A204.1 (cell line): ENCODE results near the gene CTIF.

Source experiments
- FAIRE-seq: peaks from 2 replicates; lab custom pipeline; 2012; peaks lifted over from hg19 to GRCh38; lab: Jason Lieb, UNC

The CTIF gene

DNA sequence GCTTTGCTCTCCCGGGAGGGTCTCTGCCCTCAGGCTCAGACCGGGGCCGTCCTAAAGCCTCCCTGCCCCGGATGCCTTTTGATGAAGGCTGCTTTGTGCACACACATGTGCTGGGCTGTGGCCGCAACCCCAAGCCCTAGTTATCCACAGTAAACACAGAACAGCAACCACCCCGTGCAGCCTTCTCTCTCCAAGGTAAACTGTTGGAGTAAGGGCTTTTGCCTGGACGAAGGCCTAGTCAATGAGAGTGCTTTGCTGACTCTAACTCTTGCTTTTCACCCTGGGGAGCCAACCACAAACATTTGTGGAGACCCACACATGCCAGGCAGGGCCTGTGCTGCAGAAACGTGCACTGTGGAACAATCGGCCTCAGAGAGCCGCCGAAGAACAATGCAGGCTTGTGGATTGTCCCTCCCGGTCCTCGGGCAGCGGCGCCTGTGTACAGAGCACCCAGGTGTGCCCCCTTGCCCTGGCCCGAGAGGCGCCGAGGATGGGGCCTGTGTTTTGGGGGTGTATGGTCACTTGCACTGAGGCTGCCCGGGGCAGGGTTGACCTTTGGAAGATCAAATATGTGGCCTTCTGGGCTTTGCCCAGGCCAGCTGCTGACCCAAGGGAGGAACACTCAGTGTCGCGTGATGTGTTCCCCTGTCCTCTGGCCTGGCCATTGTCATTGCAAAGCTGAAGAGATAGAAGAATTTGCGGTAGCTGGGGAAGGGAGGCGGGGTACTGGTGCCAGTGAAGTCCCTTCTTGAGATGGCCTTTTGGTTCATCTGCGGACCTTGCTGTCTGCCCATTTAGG, 37.0 kb downstream of the CTIF start:
- FAIRE-seq: no peak

DNA sequence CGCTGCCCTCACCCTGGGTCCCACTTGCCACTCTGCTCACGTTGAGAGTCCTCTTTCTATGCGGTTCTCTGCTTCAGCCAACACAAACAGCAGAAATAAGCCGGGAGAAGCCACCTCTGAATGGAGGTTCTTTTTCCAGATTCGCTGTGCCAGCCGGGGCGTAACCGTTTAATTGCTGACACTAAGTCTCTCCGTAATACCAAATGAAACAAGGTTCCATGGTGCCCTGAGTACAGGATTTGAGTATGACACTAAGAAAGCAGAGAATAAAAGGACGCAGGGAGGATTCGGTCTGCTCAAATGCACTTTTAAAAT, 37.6 kb downstream of the CTIF start:
- FAIRE-seq: no peak

- FAIRE-seq: no peak
Observed at GRCh38 chr18:48577478-48578190, 38.8 kb downstream of the CTIF start.

DNA sequence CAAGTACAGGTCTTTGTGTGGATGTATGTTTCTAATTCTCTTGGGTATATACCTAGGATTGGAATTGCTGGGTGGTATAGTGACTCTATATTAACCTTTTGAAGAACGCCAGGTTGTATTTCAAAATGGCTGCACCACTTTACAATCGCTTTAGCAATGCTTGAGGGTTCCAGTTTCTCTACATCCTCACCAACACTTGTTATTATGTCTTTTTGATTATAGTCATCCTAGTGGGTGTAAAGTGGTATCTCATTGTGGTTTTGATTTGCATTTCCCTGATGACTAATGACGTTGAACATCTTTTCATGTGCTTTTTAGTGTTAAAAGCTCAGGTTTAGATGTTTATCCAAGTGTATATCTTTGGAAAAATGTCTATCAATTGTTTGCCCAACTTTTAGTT, 39.5 kb downstream of the CTIF start:
- FAIRE-seq: no peak

DNA sequence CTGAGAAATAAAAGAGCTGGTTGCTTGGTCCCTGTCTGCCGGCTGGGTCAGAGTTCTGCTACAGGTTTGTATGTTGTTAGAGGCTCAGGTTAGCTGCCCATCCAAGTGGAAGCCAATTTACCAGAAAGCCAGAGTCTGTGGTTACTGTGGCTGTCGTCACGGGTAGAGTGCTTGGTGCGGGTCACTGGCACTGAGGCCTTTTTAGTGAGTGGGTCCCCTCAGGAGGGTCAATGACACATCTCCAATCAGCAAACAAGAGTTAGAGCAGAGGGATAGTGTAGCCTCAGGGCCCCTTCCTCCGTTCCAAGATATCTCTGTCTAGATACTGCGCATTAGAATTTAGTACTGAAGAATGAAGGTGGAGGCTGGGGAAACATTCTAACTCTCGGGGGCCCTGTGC, 41.2 kb downstream of the CTIF start:
- no peak for FAIRE-seq

DNA sequence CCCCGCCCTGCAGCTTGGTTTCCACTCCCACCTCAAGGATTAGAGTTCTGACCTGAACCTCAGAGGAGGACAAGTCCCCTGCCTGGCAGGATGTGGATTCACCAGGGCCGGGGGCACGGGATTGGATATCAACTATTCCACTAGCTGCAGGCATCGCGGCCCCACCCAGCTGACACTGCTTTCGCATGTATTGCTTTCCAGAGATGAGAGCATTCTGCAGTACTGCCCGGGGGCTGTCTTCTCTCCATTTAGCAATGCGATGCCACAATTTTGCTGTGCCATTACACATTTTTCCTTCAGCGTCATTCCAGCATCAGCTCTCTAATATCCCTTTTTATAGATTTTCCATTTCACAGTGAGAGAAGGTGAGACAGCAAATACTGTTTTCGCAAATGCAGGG, 42.0 kb downstream of the CTIF start:
- no peak for FAIRE-seq

DNA sequence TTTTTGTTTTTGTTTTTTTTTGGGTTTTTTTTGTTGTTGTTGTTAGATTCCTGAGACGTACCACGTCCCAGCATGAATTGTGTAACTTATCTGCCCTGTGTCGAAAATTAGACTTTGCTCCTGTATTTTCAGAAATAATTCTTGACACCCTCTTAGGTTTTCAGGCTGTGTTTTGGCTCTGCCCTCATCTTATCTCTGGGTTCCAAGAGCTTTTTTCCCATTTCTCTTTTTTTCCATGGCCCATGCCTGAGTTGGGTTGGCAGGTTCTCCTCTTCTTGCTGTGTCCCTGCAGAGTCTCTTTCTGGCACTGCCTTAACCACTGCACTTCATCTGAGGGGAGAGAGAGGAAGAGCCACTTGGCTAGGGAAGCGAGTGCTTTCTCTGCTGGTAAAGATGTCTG, 42.4 kb downstream of the CTIF start:
- no peak for FAIRE-seq

DNA sequence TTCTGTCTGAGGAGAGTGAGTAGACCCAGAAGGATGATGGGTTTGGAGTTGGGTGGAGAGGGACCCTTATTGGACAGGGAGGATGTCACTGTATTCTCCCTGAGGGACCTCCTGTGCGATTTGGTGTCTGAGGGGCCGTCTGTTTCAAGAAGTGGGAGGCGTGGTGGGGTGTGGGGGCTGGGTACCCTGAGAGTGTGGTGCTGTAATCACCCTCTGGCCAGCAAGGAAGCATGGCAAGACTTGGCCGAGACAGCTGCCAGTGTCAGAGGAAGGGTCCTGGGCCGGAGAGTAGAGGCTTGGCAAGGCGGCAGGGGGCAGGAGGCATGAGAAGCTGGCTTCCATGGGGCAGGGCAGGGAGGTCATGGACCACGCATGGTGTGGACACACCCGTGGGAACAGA, 43.1 kb downstream of the CTIF start:
- FAIRE-seq: no peak

DNA sequence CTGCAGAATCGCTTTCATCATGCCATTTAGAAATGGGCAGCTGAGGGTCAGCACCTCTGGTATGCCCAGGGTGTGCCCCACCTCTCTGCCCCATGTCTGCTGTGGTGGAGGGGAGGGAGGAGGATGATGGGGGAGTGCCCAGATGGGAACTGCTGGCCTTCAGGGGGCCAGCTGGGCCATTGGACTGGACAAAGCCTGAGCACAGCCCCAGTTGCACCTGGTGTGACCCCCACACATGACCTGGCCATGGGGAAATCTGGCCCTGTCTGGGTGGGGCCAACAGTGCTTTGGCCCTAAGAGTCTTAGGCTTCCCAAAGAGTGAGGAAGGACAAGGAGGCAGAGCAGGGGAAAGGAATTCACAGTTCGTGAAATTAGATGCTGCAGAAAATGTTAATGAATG, 44.1 kb downstream of the CTIF start:
- no peak for FAIRE-seq

DNA sequence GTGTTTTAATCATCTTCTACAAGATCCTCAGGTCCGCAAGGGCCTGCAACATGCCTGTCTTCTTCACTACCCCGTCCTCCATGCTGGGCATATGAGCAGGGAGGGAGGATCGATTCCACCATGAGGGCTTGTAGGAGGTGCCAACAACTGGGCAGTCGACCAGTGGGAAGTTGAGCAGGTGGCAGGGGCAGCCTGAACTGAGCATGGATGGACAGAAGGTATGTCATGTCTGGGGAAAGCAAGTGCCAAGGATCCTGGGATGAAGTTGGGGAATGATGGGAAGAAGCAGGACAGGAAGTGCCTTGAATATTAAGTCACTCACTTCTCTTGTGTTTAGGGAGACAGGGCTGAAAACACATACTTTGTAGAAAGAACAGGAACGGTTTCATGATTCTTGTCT, 44.7 kb downstream of the CTIF start:
- FAIRE-seq: no peak

DNA sequence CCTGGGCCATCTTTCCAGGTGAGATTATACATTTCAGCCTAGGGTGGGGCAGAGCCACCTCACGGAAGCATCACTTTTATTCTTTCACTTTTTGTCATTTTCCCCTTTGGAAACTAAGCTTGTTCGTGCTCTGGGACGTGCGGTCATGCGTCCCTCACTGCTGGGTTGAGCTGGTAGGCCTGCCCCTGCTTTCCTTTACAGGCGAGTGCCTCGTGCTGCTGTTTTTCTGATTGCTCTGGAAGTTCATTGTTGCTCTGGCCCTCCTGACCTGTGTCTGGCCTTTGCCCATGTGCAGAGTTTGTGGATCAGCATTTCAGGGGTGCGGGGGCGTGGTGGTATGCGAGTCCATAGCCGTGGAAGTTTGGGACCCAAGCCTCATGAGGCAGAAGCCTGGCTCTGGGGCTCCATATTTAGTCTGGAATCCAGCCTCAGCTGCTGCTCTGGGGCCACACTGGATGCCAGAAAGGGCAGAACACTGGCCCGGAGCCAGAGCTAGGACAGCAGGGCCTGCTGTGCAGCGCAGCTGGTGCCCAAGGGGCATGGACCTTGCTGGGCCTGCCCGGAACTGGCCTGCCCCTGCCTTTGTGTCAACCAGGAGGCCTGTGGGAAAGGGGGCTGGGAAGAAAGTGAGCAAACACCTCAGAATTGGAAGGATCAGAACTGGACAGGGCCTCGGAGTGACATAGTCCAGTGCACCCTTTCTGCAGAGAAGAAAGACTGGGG, 51.1 kb downstream of the CTIF start:
- no peak for FAIRE-seq

DNA sequence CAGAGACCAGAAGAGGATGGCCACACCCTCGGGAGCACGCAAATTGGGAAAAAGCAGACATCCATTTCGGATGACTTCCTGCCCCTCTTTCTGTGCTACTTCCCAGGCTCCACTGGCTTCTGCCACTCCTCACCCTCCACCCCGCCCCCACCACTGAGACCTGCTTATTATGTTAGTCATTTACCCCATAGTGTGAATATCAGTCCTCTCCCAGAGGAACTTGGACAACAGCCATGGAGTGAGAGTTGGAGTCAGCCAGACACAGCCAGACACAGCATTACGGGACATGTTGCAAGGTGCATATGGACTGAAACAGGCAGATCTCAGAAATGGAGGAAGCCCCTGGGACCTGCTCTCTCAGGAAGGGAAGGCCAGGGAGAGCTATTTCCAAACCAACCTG, 51.8 kb downstream of the CTIF start:
- FAIRE-seq: no peak

DNA sequence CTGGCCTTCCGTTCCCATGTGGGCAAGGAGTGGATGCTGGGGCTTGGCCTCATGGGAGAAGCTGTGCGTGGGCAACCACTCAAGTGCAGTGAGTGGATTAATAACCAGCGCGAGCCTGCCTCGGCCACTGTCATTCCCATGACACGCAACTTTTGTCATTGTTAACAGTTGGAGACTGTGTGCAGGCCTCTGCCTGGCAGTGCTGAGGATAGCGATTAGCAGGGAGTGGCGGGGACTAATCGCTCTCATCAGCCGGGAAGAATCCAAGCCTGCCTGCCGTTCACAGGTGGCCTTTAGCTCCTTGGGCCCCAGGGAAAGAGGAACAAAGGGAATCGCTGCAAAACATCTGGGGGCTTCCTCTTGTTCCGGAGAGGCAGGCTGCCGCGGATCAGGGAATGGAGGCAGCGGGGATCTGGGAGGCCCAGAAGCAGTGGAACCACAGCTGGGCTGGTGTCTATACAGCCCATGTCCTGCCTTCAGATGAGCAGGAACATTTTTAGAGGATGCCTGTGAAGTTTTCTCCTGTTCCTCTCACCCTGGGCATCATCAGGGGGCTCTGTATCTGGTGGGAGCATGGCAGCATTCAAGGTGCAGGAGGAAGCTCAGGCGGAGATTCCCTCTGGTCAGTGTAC, 53.8 kb downstream of the CTIF start:
- no peak for FAIRE-seq

DNA sequence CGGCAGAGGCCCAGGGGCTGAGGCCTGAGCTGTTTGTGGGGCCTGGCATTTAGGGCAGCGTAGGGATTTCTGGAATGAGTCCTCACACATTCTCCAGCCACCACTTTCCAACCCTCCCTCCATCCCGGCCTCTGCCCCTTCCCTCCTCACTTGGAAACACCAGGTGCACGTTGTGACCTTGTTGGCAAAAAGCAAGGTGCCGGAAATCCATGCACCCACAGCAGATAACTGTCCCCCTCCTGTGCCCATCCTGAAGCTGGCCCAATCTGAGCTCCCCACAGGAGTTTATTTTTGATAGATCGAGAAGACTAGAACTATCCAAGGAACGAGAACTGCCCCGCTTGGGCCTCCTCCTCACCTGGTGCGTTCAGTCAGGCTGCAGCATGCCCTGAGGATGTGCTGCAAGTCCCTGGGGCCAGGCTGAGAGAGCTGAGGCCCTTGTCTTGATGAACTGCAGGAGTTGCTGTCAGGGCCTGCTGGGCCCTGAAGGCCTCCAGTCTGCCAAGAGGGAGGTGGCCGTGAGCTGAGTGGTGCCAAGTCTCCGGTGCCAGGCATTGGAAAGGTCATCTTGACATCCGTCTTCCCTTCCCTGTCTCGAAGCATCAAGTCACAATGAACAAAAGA, 55.8 kb downstream of the CTIF start:
- no peak for FAIRE-seq

GRCh38 chr18:48595703-48596218, 56.9 kb downstream of the CTIF start:
- FAIRE-seq: no peak

DNA sequence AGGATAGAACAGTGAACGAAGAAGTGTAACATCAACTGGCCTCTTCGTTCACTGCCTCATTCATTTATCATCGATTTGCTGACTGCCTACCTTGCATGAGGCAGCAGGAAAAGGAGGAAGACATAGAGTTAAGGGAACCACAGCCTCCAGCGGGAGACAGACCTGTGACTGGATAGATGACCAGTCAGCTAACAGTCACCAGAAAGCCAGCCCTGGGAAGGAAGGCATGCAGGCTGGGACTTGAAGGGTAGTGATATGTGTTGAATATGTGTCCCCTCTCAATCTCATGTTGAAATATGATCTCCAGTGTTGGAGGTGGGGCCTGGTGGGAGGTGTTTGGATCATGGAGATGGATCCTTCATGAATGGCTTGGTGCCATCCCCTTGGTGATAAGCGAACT, 58.3 kb downstream of the CTIF start:
- no peak for FAIRE-seq

DNA sequence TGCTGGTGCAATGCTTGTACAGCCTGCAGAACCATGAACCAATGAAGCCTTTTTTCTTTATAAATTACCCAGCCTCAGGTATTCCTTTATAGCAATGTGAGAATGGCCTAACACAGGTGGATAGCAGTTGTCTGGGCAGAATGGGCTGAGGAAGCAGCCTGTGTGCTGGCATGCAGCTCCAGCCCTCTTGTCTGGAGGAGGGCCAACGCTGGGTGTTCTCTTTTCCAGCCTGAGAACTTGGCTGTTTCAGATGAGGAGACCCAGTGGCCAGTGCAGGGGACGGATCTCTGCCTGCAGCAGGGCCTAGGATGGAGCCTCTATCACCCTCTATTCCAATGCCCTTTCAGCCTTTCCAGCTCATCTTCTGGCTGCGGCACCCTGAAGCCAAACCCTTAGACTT, 58.8 kb downstream of the CTIF start:
- no peak for FAIRE-seq

- no peak for FAIRE-seq
Observed at GRCh38 chr18:48599391-48599790, 60.6 kb downstream of the CTIF start.

DNA sequence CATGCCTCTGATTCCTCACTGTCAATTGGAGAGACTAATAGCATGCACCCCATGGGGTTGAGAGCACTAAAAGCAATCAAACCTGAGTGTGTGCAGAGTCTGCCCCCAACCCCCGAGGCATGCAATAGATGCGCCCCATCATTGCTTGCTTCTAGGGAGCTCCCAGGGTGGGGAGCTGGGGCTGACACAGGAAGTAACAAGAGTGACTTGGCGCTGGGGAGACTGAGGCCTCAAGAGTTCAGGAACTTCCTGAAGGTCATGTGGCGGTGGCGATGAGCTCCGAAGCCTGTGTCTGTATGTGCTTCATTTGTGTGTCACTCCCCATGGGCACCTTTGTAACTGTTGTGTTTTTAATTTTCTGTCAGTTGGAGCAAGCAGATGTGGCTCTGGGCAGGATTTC, 61.2 kb downstream of the CTIF start:
- FAIRE-seq: no peak

DNA sequence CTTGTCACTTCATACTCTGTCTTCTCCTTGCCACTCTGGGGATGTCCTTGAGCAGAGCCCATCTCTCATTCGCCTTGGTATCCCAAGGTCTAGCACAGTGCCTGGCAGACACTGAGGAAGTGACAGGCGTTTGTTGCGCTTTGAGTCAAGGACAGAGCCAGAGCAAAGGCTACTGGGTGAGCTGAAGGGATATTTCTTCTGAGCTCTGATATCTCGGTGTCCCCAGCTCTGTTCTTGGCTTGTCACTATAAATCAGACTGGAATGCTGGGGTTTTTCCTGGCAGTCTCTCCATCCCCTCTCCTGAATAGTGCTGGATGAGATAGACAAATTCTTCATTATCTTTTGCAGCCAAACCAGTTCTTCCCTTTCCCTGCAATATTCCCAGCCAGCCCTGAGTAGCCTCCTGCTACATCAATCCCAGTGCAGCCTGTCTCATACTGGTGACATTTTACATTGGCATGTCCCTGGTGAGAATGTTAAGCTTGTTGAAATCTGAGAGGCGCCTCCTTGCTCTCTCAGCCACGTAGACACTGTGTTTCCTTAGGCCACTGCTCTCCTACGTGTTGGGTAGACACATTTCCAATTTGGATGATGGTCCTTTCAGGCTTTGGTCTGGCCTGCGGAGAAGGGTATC, 61.7 kb downstream of the CTIF start:
- FAIRE-seq: no peak

- no peak for FAIRE-seq
Observed at GRCh38 chr18:48601343-48601742, 62.5 kb downstream of the CTIF start.
